ENCODE measurements around the gene USP7.
"Not testable (repeated sequence)": the region's sequence is repeated elsewhere in the genome, so short reads cannot be mapped to it uniquely, and the experiment has no call there.

Gene USP7

GRCh38 chr16:8972843-8973586, 9.3 kb upstream of the USP7 start:
- no peak for DNase-seq

GRCh38 chr16:8971416-8971815, 7.7 kb upstream of the USP7 start:
- DNase-seq, result no peak

DNA sequence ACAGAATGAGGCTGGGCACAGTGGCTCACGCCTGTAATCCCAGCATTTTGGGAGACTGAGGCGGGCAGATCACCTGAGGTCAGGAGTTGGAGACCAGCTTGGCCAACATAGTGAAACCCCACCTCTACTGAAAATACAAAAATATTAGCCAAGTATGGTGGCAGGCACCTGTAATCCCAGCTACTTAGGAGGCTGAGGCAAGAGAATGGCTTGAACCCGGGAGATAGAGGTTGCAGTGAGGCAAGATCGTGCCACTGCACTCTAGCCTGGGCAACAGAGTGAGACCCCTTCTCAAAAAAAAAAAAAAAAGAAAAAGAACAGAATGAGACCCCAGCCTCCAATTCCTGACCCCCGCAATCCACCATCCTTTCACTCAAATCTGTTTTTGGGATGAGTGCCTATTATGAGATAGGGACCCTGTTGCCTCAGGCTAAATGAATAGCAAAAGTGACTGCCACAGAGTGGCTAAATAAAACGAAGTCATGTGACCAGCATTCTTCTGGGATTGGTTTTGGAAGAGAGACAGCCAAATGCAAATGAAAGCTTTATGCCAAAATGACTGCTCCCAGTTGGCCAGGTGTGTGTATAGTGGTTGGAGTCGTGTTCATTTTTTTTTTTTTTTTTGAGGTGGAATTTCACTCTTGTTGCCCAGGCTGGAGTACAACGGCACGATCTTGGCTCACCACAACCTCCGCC, 5.6 kb upstream of the USP7 start:
- not testable (repeated sequence) for DNase-seq

GRCh38 chr16:8968054-8968453, 4.3 kb upstream of the USP7 start:
- DNase-seq, result not testable (repeated sequence)

DNA sequence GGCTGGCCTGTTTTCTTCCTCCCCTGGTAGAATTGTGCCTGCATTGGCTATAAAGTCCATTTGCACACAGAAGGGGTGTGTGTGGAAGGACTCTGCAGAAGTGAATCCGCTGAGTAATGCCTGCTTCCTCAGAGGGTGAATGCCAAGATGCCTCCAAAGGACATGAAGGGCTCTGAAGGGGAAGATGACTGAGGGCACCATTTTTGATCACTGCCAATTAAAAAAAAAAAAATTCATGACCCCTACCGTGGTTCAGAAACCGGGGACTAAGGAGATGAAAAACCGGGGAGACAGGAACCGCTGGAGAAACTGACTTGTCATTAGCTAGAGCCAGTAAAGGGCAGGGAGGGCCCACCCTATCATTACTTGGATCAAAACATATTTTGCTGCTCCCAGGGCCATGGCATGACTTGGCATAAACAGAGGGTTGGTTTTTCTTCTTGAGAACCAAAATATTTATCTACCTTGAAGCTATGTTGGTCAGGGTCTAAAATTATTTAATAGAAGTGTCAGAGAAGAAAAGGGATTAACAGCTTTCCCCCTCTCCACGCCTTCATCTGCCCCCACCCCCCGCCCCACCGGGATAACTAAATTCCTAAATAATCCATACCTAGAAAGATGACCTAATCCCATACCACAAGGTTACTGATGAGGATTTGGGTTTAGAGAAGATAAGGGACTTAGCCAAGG, 3.6 kb upstream of the USP7 start:
- DNase-seq, result no peak

DNA sequence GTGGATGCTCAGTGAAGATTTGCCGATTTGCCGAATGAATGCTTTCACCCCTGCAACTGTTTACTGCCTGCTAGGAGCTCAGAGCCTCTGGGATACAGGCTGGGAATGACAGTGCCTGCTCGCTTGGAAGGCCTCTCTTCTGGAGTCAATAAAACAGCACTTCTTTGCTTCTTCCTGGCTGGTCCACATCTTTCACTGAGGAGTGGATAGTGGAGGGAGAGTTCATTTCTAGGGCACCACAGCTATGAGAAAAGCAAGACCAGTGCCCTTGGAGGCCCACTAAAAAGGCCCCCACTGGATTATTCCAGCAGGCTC, 3.1 kb upstream of the USP7 start:
- no peak for DNase-seq

- DNase-seq, result no peak
Observed at GRCh38 chr16:8964462-8964861, 756 bp upstream of the USP7 start.

- no peak for DNase-seq
Observed at GRCh38 chr16:8963010-8963820, 491 bp downstream of the USP7 start.

DNA sequence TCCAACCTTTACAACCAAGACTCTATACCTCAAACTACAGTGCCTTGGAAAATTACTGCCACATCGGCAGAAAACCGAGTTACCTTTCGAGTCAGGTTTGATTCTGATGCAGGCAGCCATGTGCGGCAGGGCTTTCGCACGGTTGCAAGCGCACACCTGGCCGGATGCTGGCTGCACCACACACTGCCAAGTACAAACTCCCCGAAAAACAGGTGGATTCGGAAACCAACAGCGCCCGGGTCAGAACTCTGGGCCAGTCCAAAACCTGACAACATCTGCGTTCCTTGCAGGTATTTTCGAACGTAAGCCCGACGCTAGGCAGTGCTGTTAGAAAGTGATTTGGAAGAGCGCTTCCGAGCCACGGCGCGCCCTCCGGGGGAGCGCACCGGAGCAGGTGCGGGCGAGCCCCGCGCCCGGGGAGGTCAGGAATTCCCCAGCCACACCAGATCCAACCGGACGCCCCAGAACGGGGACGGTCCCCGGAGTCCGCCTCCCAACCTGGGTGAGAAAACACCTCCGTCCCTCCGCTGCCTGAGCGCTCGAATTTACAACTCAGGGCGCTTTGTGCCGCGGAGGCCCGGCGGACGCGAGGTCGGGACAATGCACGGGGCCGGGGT, 1.2 kb downstream of the USP7 start:
- DNase-seq, result no peak

DNA sequence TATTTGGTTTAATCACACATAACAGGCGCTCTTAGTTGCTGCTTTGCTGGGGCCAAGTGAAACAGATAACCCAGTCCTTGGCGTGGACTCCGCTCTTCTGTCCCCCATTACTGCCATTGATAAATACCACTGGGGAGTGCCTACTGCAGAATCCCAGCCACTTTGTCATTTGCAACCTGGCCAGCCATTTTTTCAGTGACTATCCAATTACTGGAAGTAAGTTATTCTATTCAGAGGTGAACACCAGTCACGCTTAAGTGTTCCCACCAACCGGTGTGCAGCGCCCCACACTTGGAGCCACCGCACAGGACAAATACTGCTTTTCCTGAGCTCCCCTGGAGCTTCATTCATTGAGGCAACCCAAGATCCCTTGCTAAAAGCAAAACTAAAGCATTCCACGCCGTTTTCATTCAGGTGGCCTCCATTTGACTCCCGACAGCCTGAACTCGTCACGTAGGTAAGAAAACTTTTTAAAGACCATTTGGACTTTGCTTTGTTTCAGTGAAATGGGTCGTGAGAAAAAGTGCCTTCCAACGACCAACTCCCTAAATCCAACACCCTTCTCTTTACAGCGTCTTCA, 1.8 kb downstream of the USP7 start:
- no peak for DNase-seq

- DNase-seq, result no peak
Observed at GRCh38 chr16:8960788-8961109, 3.0 kb downstream of the USP7 start.

DNA sequence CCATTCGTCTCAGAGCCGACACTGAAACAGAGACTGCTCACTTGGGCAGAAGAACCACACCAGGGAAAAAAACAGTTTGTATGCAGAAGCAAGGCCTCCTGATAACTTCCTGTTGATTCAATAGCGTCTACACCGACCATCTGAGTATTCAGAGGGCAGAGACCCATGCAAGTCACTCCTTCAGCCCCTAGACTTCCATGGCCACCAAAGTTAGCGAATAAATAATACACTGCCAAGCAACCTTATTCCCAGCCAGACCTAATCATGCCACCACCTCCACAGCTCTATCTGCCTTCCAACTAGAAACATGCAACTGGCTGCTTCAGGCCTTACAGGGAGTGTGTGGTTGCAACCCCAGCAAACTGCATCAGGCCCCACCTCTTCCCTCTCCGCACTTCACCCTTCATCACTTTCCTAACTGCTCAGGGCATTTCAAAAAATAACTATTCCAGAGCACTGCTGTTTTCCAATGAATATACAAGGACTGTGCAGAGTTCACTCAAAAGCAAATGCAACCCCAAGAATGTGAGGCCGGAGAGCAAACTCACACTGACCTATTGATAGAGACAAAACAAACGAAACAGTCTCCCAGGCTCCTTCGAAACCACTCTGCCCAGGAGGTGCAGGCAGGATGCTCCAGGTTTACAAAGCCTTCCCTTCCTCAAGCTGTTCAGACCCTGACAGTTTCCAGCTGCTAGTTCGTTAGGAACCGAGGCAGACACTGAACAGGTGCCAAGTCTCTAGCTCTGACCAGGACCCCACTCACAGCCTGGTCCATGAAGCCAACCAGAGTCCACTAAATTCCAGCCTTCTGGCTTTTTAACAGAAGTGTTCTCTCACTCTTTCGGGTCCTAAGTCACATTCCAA, 3.6 kb downstream of the USP7 start:
- DNase-seq, result no peak

GRCh38 chr16:8958344-8959167, 5.2 kb downstream of the USP7 start:
- no peak for DNase-seq

DNA sequence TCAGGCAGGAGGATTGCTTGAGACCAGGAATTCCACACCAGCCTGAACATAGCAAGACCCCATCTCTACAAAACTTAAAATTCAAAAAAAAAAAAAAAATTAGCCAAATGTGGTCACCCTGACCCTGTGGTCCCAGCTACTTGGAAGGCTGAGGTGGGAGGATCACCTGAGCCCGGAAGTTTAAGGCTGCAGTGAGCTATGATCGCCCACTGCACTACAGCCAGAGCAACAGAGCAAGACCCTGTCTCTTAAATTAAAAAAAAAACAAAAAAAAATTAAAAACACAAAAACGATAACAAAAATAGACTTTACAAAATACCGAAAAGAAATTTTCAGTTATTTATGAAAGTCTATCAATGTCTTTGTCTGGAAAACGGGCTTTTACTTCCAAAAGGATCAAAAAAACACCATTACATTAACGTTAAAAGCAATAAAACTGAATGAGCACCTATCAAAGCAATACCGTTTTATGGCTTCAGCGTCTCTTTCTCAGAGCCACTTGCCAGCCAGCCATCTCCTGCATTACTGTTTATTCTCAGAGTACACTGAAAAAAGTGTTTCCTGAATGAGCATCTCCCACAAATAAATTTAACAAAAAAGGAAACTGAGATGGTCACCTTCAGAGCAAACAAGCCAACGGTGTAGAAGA, 6.1 kb downstream of the USP7 start:
- DNase-seq, result no peak

GRCh38 chr16:8957063-8957397, 6.7 kb downstream of the USP7 start:
- no peak for DNase-seq

DNA sequence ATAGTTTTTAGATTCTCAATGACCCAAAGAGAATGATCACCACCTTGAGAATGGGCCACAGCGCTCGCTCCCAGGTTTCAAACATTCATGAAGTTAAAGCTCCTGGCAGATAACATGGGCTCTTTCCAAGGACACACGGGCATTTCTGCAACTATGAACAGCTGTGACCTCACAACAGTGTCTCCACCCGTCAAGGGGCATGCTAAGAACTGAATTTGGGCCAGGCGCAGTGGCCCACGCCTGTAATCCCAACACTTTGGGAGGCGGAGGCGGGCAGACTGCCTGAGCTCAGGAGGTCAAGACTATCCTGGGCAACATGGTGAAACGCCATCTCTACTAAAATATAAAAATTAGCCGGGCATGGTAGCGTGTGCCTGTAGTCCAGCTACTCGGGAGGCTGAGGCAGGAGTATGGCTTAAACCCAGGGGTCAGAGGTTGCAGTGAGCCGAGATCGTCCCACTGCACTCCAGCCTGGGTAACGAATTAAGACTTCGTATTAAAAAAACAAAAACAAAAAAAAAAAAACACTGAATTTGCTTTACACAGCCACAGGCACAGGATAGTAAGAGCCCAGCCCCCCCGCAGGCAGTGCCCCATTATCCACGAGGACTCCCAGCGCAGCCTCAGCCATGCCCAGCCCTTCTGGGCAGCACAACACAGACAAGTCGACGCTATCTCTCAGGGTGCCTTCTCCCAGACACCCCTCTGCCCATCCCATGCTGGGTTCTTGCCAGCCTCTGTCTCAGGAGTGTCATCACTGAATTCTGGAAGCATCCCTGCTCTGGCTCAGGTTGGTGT, 7.2 kb downstream of the USP7 start:
- no peak for DNase-seq

DNA sequence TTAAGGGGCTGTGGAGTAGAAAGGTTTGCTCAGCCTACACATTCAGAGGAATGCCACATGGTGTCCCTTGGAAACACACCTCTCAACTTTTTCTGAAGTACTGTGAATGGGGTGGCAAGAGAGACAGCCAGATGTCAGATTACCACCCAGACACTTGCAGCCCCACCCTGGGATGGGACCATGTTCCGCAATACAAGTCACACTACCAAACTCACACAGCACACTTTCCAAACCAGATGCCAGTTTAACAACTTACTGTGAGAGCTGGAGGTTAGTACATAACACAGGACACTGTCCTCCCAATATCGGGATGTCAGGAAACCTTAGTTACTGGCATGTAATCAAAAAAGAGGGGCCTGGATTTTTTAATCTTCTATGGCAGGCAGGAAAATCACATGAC, 7.9 kb downstream of the USP7 start:
- no peak for DNase-seq

DNA sequence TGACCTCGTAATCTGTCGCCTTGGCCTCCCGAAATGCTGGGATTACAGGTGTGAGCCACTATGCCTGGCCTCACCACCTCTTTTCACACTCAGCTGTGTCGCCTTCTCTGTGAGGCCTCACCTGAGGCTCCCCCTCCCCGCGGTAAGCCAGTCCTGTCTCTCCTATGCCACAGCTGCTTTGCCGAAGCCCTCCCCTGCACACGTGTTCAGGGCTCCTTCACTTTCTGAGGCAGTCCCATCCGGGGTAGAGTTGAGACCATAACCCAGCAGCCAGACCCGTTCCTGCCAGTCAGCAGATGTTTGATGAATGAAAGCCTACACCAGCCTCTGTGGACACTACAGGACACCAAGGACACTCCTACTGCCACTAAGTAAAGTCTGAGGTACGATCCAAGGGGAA, 10.6 kb downstream of the USP7 start:
- DNase-seq, result no peak

DNA sequence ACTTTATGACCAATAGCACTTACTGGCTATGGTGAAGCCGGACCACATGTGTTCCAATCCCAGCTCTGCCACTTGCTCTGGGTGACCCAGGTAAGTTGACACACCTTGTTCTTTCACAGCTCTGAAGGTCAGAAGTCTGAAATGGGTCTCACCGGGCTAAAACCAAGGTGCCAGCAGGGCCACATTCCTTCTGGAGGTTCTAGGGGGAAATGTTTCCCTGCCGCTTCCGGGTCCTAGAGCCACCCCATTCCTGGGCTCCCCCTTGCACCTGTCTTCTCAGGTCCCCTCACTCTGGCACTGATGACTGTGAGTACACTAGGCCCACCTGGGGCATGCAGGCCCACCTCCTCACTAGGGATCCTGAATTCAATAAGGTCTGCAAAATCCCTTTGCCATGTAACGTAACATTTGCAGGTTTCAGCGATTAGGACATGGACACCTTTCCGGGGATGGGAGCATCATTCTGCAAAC, 11.4 kb downstream of the USP7 start:
- DNase-seq, result no peak

All from NCI-H446 treated with DMSO at 0.1 percent for 48 hours (cell line).